Left ventricle myocardium superior (tissue), 1 donor: Measurements from ENCODE around the gene ZNF124. TPM values are rescaled to one million over a fixed set of nuclear protein-coding genes. Genes with fewer than 3 reads are reported as not detected.
"Not testable (repeated sequence)": the region's sequence is repeated elsewhere in the genome, so short reads cannot be mapped to it uniquely, and the experiment has no call there.

Experiments
- ATAC-seq: fragments of 200-7000 bp; cut with Tn5 transposase; one replicate; pipeline ENCODE4 v1.9.1; 2020; ENCODE audit warnings: mild to moderate bottlenecking, moderate library complexity
- DNase-seq: peaks from one replicate; pipeline ENCODE4 v3.0.0-alpha.2; 2020
- intact Hi-C: fragments of 100-400 bp; cut with micrococcal nuclease; formaldehyde crosslinking; loops from one replicate; pipeline ENCODE4 v1.11.0; 2022
- long read RNA-seq: library from polyadenylated mRNA; unstranded; transcript quantifications from one replicate; pipeline ENCODE4 v2.0.0, GENCODE V29; 2021
- total RNA-seq: library from RNA; stranded (reverse); fragmentation: NEBNext Ultra II Directional; extraction: Animal tissue kit (Norgen Biotek cat#: 25700); gene quantifications from one replicate; pipeline ENCODE4 v1.2.1, GENCODE V29; 2021
- donor health status: DM: no; HTN: yes; CAD: no; lungs with severe emphysema.

ZNF124 gene
- total RNA-seq = 7.3 TPM
- long read RNA-seq, partial matches to known transcripts = 1 of 5 reads
- long read RNA-seq, other reads (novel, unspliced or antisense) = 1 of 5 reads

- intact Hi-C loops, DNase-seq: not testable (repeated sequence)
- ATAC-seq = peak; percentile 100
Observed at GRCh38 chr1:247171875-247172563, at the start of gene ZNF124. TSS of gene ZNF124 (minus strand) at chr1:247172020. CDS start at chr1:247171877, 143 bp downstream.

GRCh38 chr1:247220280-247220679 lies 48.5 kb upstream of the ZNF124 start:
- DNase-seq, ATAC-seq, intact Hi-C loops: not testable (repeated sequence)

GRCh38 chr1:247218121-247218651 lies 46.4 kb upstream of the ZNF124 start:
- no peak for DNase-seq
- ATAC-seq = no peak
- intact Hi-C loops = no loop called here

GRCh38 chr1:247216261-247216660 lies 44.4 kb upstream of the ZNF124 start:
- ATAC-seq = no peak
- intact Hi-C loops = no loop called here

GRCh38 chr1:247212627-247213617 lies 41.1 kb upstream of the ZNF124 start:
- intact Hi-C loops = no loop called here
- no peak for ATAC-seq

More at GRCh38 chr1:247216261-247216660, 44.4 kb upstream of the ZNF124 start:
- DNase-seq = no peak

GRCh38 chr1:247212012-247212411 lies 40.2 kb upstream of the ZNF124 start:
- intact Hi-C loops = no loop called here
- ATAC-seq (no peak), DNase-seq (no peak)

More at GRCh38 chr1:247212627-247213617, 41.1 kb upstream of the ZNF124 start:
- DNase-seq = no peak

- intact Hi-C loops = no loop called here
- DNase-seq (no peak), ATAC-seq (no peak)
Observed at GRCh38 chr1:247211339-247211738, 39.5 kb upstream of the ZNF124 start.

GRCh38 chr1:247210376-247211117 lies 38.7 kb upstream of the ZNF124 start:
- peak; percentile 99 for DNase-seq
- peak; percentile 100 for ATAC-seq
- intact Hi-C loops = no loop called here

GRCh38 chr1:247210062-247210375 lies 38.2 kb upstream of the ZNF124 start:
- no peak for DNase-seq
- ATAC-seq = no peak
- intact Hi-C loops = no loop called here

- intact Hi-C loops = no loop called here
- ATAC-seq (no peak), DNase-seq (no peak)
Observed at GRCh38 chr1:247209396-247209795, 37.6 kb upstream of the ZNF124 start.

GRCh38 chr1:247204177-247204647 lies 32.4 kb upstream of the ZNF124 start:
- no peak for DNase-seq
- peak; percentile 22 for ATAC-seq
- intact Hi-C loops = no loop called here

- no peak for DNase-seq
- ATAC-seq = no peak
- intact Hi-C loops = no loop called here
Observed at GRCh38 chr1:247198781-247199180, 27.0 kb upstream of the ZNF124 start.

GRCh38 chr1:247193958-247194357 lies 22.1 kb upstream of the ZNF124 start:
- no peak for DNase-seq
- no peak for ATAC-seq
- intact Hi-C loops = no loop called here

- DNase-seq = no peak
- intact Hi-C loops = no loop called here
- ATAC-seq = no peak
Observed at GRCh38 chr1:247189981-247190798, 18.4 kb upstream of the ZNF124 start.

- intact Hi-C loops = no loop called here
- ATAC-seq (no peak), DNase-seq (no peak)
Observed at GRCh38 chr1:247185667-247186066, 13.8 kb upstream of the ZNF124 start.

- intact Hi-C loops = no loop called here
- ATAC-seq = no peak
- DNase-seq = no peak
Observed at GRCh38 chr1:247184254-247184653, 12.4 kb upstream of the ZNF124 start.

- intact Hi-C loops = no loop called here
- DNase-seq (no peak), ATAC-seq (no peak)
Observed at GRCh38 chr1:247182994-247183393, 11.2 kb upstream of the ZNF124 start.

GRCh38 chr1:247180581-247180980 lies 8.8 kb upstream of the ZNF124 start:
- ATAC-seq = no peak
- DNase-seq = no peak
- intact Hi-C loops = no loop called here
